Retinal pigment epithelial cell (primary cell): ENCODE data around the gene DENND2A.

Experiments used
- DNase-seq: peaks from one replicate; pipeline ENCODE4 v3.0.0-alpha.2; 2010; ENCODE audit warnings: low read depth
- H3K4me3 ChIP-seq: 2 replicates; pipeline ENCODE4 v1.5.1; 2011; ENCODE audit warnings: mild to moderate bottlenecking, low read length, control low read depth, moderate library complexity
- CTCF ChIP-seq: conservative IDR thresholded peaks from 2 replicates; pipeline ENCODE4 v1.5.1; 2011; ENCODE audit warnings: low read depth, low read length, control low read depth, inconsistent platforms

The DENND2A gene

GRCh38 chr7:140541513-140542227, 98.9 kb downstream of the DENND2A start:
- H3K4me3 ChIP-seq: peak overlapping the region; percentile 15
- TF ChIP-seq CTCF: no peak
- peak; percentile 59 for DNase-seq

- TF ChIP-seq CTCF: peak; percentile 12
- no peak overlapping the region for H3K4me3 ChIP-seq
- DNase-seq: no peak
Measured at GRCh38 chr7:140541176-140541512, 99.5 kb downstream of the DENND2A start.

- no peak overlapping the region for H3K4me3 ChIP-seq
- TF ChIP-seq CTCF: no peak
- no peak for DNase-seq
Measured at GRCh38 chr7:140540136-140540777, 100.4 kb downstream of the DENND2A start.

- no peak for DNase-seq
- TF ChIP-seq CTCF: no peak
- no peak overlapping the region for H3K4me3 ChIP-seq
Measured at GRCh38 chr7:140539461-140539860, 101.2 kb downstream of the DENND2A start.

- TF ChIP-seq CTCF: no peak
- no peak overlapping the region for H3K4me3 ChIP-seq
- no peak for DNase-seq
Measured at GRCh38 chr7:140537750-140538482, 102.7 kb downstream of the DENND2A start.

GRCh38 chr7:140534743-140535142, 105.9 kb downstream of the DENND2A start:
- no peak for DNase-seq
- no peak overlapping the region for H3K4me3 ChIP-seq
- TF ChIP-seq CTCF: no peak
